ENCODE measurements around the gene LARGE1.

Gene LARGE1

GRCh38 chr22:33561149-33561807 lies 359.0 kb downstream of the LARGE1 start:
- DNase-seq (ENCODE audit: low spot score): no peak

DNA sequence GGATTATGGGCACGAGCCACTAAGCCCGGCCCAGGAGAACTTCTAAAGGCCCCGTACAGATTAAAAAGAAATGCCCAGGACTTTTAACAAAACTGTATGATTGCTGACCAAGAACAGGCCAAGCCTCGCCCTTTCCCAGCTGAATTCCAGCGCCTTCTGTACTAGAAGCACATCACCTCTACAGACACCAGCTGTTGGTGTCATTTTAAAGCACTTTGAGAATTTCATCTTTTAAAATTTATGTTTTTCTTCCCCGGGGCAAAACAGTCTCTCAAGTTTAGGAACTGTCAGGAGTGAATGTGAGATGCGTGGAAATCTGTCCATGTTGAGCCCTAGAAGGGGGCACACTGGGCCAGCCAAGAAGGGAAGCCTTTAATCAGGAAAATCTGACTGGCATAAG lies 362.4 kb downstream of the LARGE1 start:
- no peak for DNase-seq (ENCODE audit: low spot score)

DNA sequence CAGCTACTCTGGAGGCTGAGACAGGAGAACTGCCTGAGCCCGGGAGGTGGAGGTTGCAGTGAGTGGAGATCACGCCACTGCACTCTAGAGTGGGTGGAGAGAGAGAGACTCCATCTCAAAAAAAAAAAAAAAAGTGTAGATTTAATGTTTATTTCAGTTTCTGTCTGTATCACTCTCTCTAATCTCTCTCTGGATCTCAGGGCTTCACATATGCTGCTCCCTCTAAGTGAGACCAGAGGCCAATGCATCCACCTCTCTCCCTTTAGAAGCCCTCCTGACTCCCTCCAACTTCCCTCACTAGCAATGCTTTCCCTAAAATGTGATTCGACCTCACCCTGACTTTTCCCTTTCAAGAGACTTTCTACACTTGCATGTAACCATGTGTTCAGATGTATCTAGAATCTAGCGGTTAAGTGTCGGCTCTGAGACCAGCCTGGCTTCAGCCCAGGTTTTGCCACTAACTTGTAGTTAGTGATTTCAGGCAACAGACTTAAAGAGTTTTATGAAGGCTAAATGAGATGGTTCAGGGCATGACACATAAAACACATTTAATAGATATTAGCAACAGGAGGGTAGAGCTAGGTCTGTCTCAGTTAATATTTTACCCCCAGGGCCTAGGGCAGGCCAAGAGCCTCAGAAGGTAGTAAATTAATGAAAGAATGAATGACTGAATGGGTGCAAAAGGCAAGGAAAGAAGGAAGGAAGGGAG lies 364.3 kb downstream of the LARGE1 start:
- DNase-seq (ENCODE audit: low spot score): no peak

DNA sequence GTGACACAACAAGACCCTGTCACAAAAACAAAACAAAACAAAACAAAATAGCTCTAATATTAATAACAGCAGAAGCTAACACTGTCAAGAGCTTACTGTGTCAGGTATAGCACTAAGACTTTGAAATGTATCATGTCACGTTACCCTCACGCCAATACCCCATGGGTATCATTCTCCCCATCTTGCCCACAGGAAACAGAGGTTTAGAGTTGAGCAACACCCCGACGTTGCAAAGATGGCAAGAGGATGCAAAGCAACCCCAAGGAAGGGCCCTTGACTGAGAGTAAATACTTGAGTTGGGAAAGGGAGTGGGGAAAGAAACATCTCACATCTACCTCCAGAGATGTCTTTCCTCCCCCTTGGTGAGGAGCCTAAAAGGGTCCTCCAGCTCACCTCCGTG lies 366.8 kb downstream of the LARGE1 start:
- no peak for DNase-seq (ENCODE audit: low spot score)

- DNase-seq (ENCODE audit: low spot score): no peak
Measured at GRCh38 chr22:33544707-33545106, 375.6 kb downstream of the LARGE1 start.

- no peak for DNase-seq (ENCODE audit: low spot score)
Measured at GRCh38 chr22:33542722-33543121, 377.6 kb downstream of the LARGE1 start.

DNA sequence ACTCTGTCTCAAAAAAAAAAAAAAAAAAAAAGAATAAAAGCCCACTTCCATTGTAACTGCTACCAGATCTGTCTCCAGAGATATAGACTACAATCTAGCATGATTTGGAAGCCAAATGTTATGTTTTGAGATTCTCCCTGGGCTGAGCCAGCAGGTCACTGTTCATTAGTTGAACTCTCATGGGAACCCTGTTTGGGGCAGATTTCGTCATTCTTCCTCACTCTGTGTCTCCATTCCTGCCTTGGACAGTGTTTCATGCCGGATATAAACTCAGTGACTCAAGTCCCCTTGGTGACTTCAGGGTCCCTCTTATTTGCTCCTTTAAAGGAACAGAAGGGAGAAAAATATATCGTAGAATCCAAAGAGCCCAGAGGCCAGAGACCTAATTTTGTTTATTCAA lies 378.1 kb downstream of the LARGE1 start:
- DNase-seq (ENCODE audit: low spot score): no peak

DNA sequence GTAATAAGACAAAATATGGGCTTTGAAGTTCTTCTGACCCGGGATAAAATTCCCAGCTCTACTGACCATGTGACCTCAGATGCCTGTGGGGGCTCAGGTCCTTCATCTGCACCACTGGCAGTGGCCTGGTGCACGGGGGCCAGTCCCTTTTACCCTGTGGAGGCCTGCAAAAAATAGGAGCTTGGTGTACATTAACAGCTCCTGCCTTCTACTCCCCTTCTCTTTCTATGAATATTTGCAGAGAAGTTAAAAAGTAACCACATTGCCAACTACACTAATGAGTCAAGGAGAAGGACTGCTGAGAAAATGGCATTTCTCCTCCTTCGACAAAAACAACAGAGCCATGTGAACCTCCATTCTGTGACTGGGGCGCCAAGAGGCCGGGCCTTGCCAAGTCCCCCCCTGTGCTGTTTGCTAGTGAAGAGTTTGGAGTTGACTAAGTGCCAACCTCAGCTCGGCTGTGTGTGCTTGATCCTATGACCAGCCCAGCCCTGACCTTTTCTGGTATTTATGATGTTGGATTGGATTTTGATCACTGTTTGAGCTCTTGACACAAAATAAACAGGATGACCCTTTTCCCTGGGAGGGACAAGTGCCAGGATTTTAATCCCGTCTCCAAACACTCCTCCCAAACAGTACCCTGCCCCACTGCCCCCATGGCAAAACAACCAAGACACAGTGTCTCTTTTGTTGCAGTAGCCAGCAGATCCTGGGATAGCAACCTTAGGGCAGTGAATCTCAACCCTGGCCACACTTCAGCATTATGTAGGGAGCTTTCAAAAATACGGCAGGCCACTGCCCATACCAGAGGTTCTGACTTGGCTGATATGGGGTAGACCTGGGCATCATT lies 380.1 kb downstream of the LARGE1 start:
- no peak for DNase-seq (ENCODE audit: low spot score)

DNA sequence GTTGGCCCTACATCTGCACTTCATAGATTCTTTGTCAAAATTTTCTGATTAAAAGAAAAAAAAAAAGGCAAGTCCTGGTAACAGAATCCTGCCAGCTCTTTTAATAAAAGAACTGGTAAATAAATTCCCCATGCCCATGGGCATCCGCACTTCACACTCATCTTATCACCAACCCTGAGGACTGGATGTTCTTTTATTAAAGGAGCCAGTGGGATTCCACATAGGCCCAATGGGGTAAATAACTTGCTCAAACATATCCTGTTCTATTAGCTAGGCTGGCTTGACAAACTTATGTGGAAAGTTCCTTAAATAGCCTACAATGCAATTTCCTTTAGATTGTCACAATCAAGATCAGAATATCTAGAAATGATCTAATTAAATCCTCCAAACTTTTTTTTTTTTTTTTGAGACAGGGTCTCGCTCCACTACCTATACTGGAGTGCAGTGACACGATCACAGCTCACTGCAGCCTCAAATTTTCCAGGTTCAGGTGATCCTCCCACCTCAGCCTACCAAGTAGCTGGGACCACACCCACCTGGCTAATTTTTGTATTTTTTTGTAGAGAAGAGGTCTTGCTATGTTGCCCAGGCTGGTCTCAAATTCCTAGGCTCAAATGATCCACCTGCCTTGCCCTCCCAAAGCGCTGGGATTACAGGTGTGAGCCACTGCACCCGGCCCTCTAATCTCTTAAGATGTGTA lies 380.9 kb downstream of the LARGE1 start:
- DNase-seq (ENCODE audit: low spot score): no peak

GRCh38 chr22:33538277-33538885 lies 381.9 kb downstream of the LARGE1 start:
- no peak for DNase-seq (ENCODE audit: low spot score)

DNA sequence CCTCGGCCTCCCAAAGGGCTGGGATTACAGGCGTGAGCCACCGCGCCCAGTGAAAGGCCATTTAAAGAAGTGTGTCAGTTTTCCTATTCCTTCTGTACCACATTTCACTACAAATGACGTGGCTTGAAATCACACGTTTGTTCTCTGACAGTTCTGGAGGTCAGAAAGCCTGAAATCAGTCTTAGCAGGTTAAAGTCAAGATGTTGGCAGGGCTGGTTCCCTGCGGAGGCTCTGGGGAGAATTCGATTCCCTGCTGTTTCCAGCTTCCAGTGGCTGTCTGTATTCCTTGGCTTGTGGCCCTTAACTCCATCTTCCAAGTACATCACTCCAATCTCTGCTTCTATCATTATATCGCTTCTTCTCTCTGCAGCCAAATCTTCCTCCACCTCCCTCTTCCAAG lies 383.2 kb downstream of the LARGE1 start:
- DNase-seq (ENCODE audit: low spot score): no peak

DNA sequence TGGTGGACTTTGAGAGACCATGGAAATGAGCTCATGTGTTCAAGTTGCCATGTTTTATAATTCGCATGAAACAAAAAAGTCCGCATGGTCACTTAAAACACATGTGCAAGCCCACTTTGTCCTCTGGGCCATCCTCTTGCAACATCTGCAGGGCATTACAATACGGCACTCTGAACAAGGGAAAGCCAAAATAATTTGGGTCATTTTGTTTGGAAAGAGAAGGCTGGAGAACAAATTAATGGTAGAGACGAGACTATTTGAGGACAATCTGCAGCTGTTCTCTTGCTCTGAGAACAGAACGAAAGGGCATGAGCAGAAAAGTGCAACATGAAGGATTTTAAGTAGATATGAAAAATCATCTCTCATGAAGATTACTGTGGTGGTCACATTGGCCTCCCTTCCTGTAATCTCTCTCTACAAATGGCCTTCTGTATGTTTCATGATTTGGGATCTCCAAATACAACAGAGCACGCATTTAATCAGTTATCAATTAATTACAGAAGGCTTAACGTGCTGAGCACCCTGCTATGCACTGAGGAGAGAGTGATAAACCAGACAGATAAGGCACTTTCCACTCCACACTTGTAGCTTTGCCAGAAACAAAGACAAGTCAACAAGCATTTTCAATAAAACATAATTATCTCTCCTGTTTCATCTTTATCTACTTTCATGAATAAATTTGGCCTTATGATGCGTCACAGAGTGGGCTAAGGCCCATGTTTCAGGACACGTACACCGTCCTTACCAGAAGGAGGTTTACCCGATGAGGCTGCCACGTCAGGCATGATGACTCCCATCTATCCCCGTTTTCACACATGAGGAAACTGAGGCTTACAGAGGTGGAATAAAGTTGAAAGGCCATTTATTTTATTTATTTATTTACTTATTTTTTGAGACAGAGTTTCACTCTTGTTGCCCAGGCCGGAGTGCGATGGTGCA lies 384.1 kb downstream of the LARGE1 start:
- DNase-seq (ENCODE audit: low spot score): no peak

DNA sequence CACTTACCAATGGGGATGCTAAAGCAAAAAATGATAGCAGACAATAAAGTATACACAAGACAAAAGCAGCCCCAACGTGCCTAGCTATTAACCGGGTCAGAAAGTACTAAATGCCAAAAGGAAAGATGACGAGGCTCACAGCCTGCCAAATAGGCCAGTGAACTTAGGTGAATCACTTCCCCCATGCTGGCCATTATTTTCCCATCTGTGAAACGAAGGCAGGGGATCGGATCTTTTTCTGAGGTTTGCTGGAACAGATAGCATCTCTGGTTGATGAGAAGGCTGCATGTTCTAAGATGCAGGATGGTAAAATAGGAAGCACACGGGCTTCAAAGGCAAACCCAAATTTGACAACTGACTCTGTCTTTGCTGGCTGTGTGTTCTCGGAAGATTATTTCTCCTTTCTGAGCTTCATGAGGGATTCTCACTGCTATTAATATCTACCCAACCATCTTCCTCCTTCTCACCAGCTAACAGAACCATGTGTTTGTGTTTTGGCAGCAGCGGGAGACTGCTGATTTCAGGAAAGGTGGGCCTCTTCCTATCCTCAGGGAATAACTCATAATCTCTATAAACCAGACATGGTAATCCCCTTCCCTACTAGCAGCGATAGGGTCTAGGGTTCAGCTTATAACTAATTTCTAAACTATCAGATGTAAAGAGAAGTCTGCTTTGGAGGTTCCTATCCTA lies 390.7 kb downstream of the LARGE1 start:
- DNase-seq (ENCODE audit: low spot score): no peak

GRCh38 chr22:33528183-33528582 lies 392.1 kb downstream of the LARGE1 start:
- DNase-seq (ENCODE audit: low spot score): no peak

- no peak for DNase-seq (ENCODE audit: low spot score)
Measured at GRCh38 chr22:33526434-33527107, 393.7 kb downstream of the LARGE1 start.

GRCh38 chr22:33524511-33525260 lies 395.6 kb downstream of the LARGE1 start:
- no peak for DNase-seq (ENCODE audit: low spot score)

DNA sequence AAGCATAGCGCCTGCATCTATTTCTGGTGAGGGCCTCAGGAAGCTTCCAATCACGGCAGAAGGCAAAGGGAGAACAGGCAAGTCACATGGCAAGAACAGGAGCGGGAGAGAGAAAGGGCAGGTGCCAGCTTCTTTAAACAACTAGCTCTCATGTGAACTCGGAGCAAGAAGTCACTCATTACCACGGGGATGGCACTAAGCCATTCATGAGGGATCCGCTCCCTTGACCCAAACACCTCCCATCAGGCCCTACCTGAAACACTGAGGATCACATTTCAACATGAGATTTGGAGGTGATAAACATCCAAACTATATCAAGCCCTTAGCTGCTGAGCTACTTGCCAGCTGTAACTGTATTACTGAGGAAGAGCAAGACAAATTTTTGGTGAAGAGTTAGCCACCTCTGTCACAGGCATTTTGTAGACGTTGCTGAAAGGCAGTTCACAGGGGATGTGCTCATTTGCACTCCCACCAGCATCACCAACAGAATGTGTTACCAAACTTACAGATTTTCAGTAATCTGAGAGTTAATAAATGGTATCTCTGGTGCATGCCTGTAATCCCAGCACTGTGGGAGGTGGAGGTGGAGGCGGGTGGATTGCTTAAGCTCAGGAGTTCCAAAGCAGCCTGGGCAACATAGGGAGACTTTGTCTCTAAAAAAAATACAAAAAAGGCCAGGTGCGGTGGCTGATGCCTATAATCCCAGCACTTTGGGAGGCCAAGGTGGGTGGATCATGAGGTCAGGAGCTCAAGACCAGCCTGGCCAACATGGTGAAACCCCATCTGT lies 398.2 kb downstream of the LARGE1 start:
- DNase-seq (ENCODE audit: low spot score): no peak
